ENCODE results near the gene RBM6.

- TF ChIP-seq YY1 (IDR thresholded peaks at IDR 0.05; ENCODE audit: insufficient read depth, insufficient read length) (no peak), SUZ12 (IDR thresholded peaks at IDR 0.05; ENCODE audit: extremely low read depth, insufficient read depth, insufficient read length) (no peak), ZNF274 (IDR thresholded peaks at IDR 0.05; ENCODE audit: low read depth, low read length) (no peak)
Observed at GRCh38 chr3:50089609-50089945, 149.6 kb downstream of the RBM6 start.

All from NT2/D1 (cell line).